ENCODE data around the gene MLX.
"Not testable (repeated sequence)": the region's sequence is repeated elsewhere in the genome, so short reads cannot be mapped to it uniquely, and the experiment has no call there.

Gene MLX

DNA sequence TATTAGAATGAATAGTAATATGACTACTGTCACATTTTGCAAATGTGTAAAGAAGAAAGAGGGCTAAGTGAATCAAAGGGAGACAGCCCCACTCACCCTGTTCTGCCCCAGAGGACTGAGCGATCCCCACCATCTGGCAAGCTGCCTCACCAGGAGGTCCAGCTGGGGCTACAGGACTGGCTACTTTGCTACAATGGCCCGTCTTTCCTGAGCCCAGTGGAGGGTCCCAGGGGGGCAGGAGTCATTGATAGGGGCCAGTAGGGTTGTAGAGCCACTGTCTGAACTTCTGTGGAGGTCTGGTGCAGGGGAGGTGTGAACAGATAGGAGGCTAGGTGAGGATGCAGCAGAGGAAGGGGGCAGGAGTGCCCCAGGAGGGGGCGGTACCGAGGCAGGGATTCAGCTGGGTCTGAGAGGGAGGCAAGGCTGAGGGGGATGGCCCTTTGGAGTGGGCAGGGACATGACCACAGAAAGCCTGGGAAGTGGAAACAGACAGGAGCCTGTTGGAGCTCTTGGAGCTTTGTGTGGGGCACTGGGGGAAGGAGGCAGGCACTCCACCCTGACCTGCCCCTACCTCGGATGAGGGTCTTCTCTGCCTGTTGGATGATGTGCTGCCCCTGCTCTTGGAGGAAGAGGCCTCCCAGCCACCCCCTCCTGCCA lies 10.8 kb upstream of the MLX start:
- H3K79me2 ChIP-seq (ENCODE audit: control insufficient read depth, insufficient read depth, low read length, unreplicated experiment); H3K36me3 ChIP-seq (ENCODE audit: insufficient read depth, low read length); H3K27ac ChIP-seq (ENCODE audit: low read depth, low read length); H3K4me1 ChIP-seq (ENCODE audit: control insufficient read depth, insufficient read depth, low read length, unreplicated experiment); H2AFZ ChIP-seq (ENCODE audit: low read length, unreplicated experiment); H3K27me3 ChIP-seq (ENCODE audit: insufficient read depth, low read length); H3K4me3 ChIP-seq (ENCODE audit: low read depth, low read length): not testable (repeated sequence)

DNA sequence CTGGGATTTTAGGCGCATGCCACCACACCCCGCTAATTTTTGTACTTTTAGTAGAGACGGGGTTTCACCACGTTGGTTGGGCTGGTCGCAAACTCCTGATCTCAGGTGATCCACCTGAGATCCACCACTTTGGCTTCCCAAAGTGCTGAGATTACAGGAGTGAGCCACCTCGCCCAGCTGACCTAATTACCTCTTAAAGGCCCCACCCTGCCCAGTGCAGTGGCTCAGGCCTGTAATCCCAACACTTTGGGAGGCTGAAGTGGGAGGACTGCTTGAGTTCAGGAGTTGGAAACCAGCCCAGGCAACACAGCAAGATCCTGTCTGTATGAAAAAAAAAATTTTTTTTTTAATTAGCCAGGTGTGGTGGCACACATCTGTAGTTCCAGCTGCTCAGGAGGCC lies 7.8 kb upstream of the MLX start:
- Histone ChIP-seq H3K4me3 (ENCODE audit: low read depth, low read length) (no peak overlapping the region), H3K79me2 (ENCODE audit: control insufficient read depth, insufficient read depth, low read length, unreplicated experiment) (peaks cover 33% of the 10 kb centered on the region), H3K4me1 (ENCODE audit: control insufficient read depth, insufficient read depth, low read length, unreplicated experiment) (peaks cover 12% of the 10 kb centered on the region), H3K27me3 (ENCODE audit: insufficient read depth, low read length) (no peaks in the 10 kb centered on the region), H2AFZ (ENCODE audit: low read length, unreplicated experiment) (no peak overlapping the region), H3K27ac (ENCODE audit: low read depth, low read length) (no peak overlapping the region), H3K36me3 (ENCODE audit: insufficient read depth, low read length) (no peaks in the 10 kb centered on the region)

DNA sequence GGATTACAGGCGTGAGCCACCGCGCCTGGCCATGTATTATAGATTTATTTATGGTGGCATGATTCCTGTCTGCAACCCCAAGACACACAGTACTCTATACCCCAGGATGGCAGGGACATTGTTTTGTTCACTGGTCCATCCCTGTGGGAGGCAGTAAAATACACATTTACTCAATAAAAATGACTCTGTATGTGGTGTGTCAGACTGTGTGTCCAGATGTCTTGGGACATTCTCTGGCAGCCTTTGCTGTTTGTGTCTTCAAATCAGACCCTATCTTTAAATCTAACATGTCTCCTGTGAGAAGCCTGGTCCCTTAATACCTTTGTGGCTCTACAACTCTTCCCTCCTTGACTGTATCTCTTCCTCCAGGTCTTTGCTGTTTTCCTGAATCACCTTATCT lies 6.7 kb upstream of the MLX start:
- H3K36me3 ChIP-seq (ENCODE audit: insufficient read depth, low read length): no peaks in the 10 kb centered on the region; the same call in 1 of the 2 replicates
- no peak overlapping the region for H3K27ac ChIP-seq (ENCODE audit: low read depth, low read length)
- no peak overlapping the region for H2AFZ ChIP-seq (ENCODE audit: low read length, unreplicated experiment)
- H3K4me3 ChIP-seq (ENCODE audit: low read depth, low read length): peak overlapping the region; percentile 46; the same call in 1 of the 2 replicates
- peaks cover 13% of the 10 kb centered on the region for H3K4me1 ChIP-seq (ENCODE audit: control insufficient read depth, insufficient read depth, low read length, unreplicated experiment)
- no peaks in the 10 kb centered on the region for H3K27me3 ChIP-seq (ENCODE audit: insufficient read depth, low read length)
- peaks cover 39% of the 10 kb centered on the region for H3K79me2 ChIP-seq (ENCODE audit: control insufficient read depth, insufficient read depth, low read length, unreplicated experiment)

DNA sequence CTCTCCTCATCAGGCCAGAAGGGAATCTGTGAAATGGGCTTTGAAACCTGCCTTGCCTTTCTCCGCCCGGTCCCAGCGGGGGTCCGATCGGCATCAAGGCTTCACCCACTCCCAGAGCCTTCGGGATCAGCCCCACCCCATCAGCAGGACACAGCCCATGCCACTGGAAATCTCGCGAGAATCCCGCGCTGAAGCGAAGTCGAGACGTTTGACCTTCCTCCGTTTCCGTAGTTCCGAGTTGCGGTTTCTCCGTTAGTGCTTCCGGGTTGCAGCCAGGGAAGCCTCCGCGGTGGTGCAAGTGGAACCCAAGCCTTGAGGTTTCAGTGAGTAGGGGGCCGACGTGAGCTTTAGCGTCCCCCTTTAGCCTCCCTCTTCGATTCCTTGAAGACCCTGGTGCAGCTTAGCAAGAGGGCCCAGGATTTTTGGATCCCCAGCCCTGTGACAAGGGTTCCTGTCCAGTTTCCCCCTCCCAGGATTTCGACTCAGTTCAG lies 5.0 kb upstream of the MLX start, which contains the start of gene COASY:
Gene COASY, plus strand, starts transcription at position 252 of the 491 bp plus-strand sequence. CDS start 475 bp downstream, outside the sequence.
- Histone ChIP-seq H3K36me3 (ENCODE audit: insufficient read depth, low read length) (no peaks in the 10 kb centered on the region; the same call in 1 of the 2 replicates), H3K27me3 (ENCODE audit: insufficient read depth, low read length) (no peaks in the 10 kb centered on the region), H3K4me3 (ENCODE audit: low read depth, low read length) (peak within 1 kb of the TSS; percentile 86), H2AFZ (ENCODE audit: low read length, unreplicated experiment) (peak within 1 kb of the TSS; percentile 99), H3K79me2 (ENCODE audit: control insufficient read depth, insufficient read depth, low read length, unreplicated experiment) (peaks cover 39% of the 10 kb centered on the region), H3K4me1 (ENCODE audit: control insufficient read depth, insufficient read depth, low read length, unreplicated experiment) (peaks cover 17% of the 10 kb centered on the region), H3K27ac (ENCODE audit: low read depth, low read length) (peak within 1 kb of the TSS; percentile 72)

DNA sequence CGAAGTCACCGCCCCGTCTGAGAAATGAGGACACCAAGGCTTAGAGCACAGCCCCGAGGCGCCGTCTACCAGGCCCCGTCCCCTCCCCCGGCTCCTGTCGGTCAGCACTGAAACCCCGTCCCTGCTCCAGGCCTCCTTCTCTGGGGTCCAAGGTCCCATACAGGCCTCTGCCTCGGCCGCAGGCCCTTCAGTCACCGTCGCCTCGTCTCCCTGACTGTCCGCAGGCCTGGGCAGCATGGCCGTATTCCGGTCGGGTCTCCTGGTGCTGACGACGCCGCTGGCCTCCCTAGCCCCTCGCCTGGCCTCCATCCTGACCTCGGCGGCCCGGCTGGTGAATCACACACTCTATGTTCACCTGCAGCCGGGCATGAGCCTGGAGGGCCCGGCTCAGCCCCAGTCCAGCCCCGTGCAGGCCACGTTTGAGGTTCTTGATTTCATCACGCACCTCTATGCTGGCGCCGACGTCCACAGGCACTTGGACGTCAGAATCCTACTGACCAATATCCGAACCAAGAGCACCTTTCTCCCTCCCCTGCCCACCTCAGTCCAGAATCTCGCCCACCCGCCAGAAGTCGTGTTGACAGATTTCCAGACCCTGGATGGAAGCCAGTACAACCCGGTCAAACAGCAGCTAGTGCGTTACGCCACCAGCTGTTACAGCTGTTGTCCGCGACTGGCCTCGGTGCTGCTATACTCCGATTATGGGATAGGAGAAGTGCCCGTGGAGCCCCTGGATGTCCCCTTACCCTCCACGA lies 4.3 kb upstream of the MLX start:
- Histone ChIP-seq H3K27me3 (ENCODE audit: insufficient read depth, low read length) (no peaks in the 10 kb centered on the region), H3K79me2 (ENCODE audit: control insufficient read depth, insufficient read depth, low read length, unreplicated experiment) (peaks cover 44% of the 10 kb centered on the region), H3K4me3 (ENCODE audit: low read depth, low read length) (peak overlapping the region; percentile 86), H3K36me3 (ENCODE audit: insufficient read depth, low read length) (no peaks in the 10 kb centered on the region; the same call in 1 of the 2 replicates), H2AFZ (ENCODE audit: low read length, unreplicated experiment) (peak overlapping the region; percentile 99), H3K27ac (ENCODE audit: low read depth, low read length) (peak overlapping the region; percentile 72), H3K4me1 (ENCODE audit: control insufficient read depth, insufficient read depth, low read length, unreplicated experiment) (peaks cover 17% of the 10 kb centered on the region)

DNA sequence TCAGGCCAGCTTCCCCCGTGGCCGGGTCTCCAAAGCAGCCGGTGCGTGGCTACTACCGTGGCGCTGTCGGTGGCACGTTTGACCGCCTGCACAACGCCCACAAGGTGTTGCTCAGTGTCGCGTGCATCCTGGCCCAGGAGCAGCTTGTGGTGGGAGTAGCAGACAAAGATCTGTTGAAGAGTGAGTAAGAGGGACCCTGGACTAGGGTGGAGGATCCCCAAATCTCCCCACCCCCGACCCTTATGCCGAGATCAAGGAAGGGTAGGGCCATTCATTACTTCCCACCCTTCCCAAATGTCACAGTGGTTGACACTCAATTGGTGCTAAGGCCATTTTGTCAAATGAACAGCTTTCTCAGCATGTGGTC lies 3.8 kb upstream of the MLX start:
- Histone ChIP-seq H3K36me3 (ENCODE audit: insufficient read depth, low read length) (no peaks in the 10 kb centered on the region; the same call in 1 of the 2 replicates), H3K4me3 (ENCODE audit: low read depth, low read length) (peak overlapping the region; percentile 86), H3K79me2 (ENCODE audit: control insufficient read depth, insufficient read depth, low read length, unreplicated experiment) (peaks cover 48% of the 10 kb centered on the region), H3K27me3 (ENCODE audit: insufficient read depth, low read length) (no peaks in the 10 kb centered on the region), H2AFZ (ENCODE audit: low read length, unreplicated experiment) (no peak overlapping the region), H3K27ac (ENCODE audit: low read depth, low read length) (peak overlapping the region; percentile 72), H3K4me1 (ENCODE audit: control insufficient read depth, insufficient read depth, low read length, unreplicated experiment) (peaks cover 17% of the 10 kb centered on the region)

DNA sequence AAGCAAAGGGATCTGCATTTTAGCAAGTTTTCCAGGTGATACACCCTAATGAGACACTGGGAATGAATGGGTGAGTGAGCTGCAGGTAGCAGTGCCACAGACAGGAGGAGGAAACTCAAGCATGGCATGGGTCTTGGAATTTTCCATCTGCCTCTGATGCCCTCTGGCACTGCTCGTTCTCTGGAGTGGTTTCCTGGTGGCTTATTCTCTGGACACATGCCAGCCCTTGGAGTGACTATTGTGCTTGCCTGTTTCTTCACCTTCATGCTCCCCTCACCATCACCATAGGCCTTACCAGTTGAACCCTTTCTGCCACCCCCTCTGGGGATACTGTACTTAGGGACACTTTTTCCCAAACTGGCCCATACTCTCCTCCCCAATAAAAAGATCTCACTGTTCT lies 3.4 kb upstream of the MLX start:
- peaks cover 52% of the 10 kb centered on the region for H3K79me2 ChIP-seq (ENCODE audit: control insufficient read depth, insufficient read depth, low read length, unreplicated experiment)
- H3K27ac ChIP-seq (ENCODE audit: low read depth, low read length): no peak overlapping the region
- H3K27me3 ChIP-seq (ENCODE audit: insufficient read depth, low read length): no peaks in the 10 kb centered on the region
- H3K36me3 ChIP-seq (ENCODE audit: insufficient read depth, low read length): no peaks in the 10 kb centered on the region; the same call in 1 of the 2 replicates
- peak overlapping the region; percentile 86 for H3K4me3 ChIP-seq (ENCODE audit: low read depth, low read length)
- H3K4me1 ChIP-seq (ENCODE audit: control insufficient read depth, insufficient read depth, low read length, unreplicated experiment): peaks cover 17% of the 10 kb centered on the region
- H2AFZ ChIP-seq (ENCODE audit: low read length, unreplicated experiment): no peak overlapping the region

DNA sequence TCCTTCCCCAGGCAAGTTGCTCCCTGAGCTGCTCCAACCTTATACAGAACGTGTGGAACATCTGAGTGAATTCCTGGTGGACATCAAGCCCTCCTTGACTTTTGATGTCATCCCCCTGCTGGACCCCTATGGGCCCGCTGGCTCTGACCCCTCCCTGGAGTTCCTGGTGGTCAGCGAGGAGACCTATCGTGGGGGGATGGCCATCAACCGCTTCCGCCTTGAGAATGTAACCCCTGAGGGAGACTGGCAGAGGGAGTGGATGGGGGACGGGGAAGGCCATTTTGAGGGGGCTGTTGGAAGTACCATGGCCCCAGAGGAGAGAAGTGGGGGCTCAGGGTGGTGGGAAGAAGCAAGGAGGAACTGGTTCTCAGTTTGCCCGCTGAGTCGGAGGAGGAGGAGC lies 3.0 kb upstream of the MLX start:
- peaks cover 56% of the 10 kb centered on the region for H3K79me2 ChIP-seq (ENCODE audit: control insufficient read depth, insufficient read depth, low read length, unreplicated experiment)
- no peak overlapping the region for H2AFZ ChIP-seq (ENCODE audit: low read length, unreplicated experiment)
- H3K4me3 ChIP-seq (ENCODE audit: low read depth, low read length): peak overlapping the region; percentile 86; the same call in 1 of the 2 replicates
- H3K27me3 ChIP-seq (ENCODE audit: insufficient read depth, low read length): no peaks in the 10 kb centered on the region
- H3K27ac ChIP-seq (ENCODE audit: low read depth, low read length): no peak overlapping the region
- H3K4me1 ChIP-seq (ENCODE audit: control insufficient read depth, insufficient read depth, low read length, unreplicated experiment): peaks cover 17% of the 10 kb centered on the region
- H3K36me3 ChIP-seq (ENCODE audit: insufficient read depth, low read length): peaks cover 1% of the 10 kb centered on the region; the same call in 1 of the 2 replicates

DNA sequence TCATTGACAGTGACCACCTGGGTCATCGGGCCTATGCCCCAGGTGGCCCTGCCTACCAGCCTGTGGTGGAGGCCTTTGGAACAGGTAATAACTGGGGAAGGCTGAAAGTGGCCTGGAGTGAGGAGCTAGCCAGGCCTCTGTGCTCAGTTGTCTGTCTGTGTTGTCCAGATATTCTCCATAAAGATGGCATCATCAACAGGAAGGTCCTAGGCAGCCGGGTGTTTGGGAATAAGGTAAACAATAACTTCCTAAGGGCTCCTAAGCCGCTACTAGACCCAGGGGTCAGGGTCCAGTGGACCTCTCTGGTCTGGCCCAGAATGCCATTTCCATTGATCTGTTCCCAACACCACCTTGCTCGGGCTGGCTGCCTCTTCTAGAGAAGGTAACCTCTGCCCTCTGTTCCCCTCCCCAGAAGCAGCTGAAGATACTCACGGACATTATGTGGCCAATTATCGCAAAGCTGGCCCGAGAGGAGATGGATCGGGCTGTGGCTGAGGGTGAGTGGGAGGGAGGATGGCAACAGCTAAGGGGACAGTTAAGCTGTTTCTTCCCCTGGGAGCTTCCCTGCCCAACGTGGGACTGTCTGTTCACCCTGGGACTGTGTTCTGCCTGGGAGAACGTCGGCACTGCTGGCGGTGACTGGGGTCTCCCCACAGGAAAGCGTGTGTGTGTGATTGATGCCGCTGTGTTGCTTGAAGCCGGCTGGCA lies 1.9 kb upstream of the MLX start:
- H3K27me3 ChIP-seq (ENCODE audit: insufficient read depth, low read length): no peaks in the 10 kb centered on the region
- H3K36me3 ChIP-seq (ENCODE audit: insufficient read depth, low read length): peaks cover 11% of the 10 kb centered on the region
- H2AFZ ChIP-seq (ENCODE audit: low read length, unreplicated experiment): no peak overlapping the region
- H3K4me1 ChIP-seq (ENCODE audit: control insufficient read depth, insufficient read depth, low read length, unreplicated experiment): peaks cover 23% of the 10 kb centered on the region
- no peak overlapping the region for H3K27ac ChIP-seq (ENCODE audit: low read depth, low read length)
- peaks cover 60% of the 10 kb centered on the region for H3K79me2 ChIP-seq (ENCODE audit: control insufficient read depth, insufficient read depth, low read length, unreplicated experiment)
- no peak overlapping the region for H3K4me3 ChIP-seq (ENCODE audit: low read depth, low read length)

DNA sequence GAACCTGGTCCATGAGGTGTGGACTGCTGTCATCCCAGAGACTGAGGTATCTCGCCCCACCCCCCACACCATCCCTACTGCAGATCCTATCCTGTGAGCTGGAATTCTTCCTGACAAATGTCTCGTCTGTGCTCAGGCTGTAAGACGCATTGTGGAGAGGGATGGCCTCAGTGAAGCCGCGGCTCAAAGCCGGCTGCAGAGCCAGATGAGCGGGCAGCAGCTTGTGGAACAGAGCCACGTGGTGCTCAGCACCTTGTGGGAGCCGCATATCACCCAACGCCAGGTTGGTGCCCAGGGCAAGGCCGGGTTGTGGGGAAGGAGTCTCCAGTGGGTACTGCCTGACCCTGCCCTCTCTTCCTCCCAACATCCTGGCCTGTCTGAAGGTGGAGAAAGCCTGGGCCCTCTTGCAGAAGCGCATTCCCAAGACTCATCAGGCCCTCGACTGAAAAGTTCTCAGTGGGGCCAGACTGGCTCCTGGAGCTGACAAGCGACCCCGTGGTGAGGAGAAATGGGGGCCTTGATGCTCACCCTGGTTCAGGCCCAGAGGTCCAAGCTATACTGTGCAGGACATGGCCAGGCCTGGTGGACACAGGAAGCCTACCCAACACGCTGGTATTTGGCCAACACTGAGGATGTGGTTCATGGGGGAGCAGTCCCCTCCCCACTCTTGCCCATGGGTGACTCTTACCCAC lies 1.2 kb upstream of the MLX start:
- peaks cover 24% of the 10 kb centered on the region for H3K4me1 ChIP-seq (ENCODE audit: control insufficient read depth, insufficient read depth, low read length, unreplicated experiment)
- no peak overlapping the region for H3K4me3 ChIP-seq (ENCODE audit: low read depth, low read length)
- H3K36me3 ChIP-seq (ENCODE audit: insufficient read depth, low read length): peaks cover 15% of the 10 kb centered on the region
- H3K79me2 ChIP-seq (ENCODE audit: control insufficient read depth, insufficient read depth, low read length, unreplicated experiment): peaks cover 57% of the 10 kb centered on the region
- no peaks in the 10 kb centered on the region for H3K27me3 ChIP-seq (ENCODE audit: insufficient read depth, low read length)
- no peak overlapping the region for H3K27ac ChIP-seq (ENCODE audit: low read depth, low read length)
- no peak overlapping the region for H2AFZ ChIP-seq (ENCODE audit: low read length, unreplicated experiment)
